GM12891 (cell line): Measurements from ENCODE around the gene DUSP5.
"Not testable (repeated sequence)": the region's sequence is repeated elsewhere in the genome, so short reads cannot be mapped to it uniquely, and the experiment has no call there.

Experiments used
- PAX5 ChIP-seq: IDR thresholded peaks from 2 replicates; pipeline ENCODE4 v1.6.1; 2011; ENCODE audit warnings: low read length, moderate library complexity, mild to moderate bottlenecking; ENCODE audit not compliant: insufficient read depth, severe bottlenecking
- POLR2A ChIP-seq: IDR thresholded peaks from 2 replicates; pipeline ENCODE4 v1.6.1; 2011; ENCODE audit warnings: low read depth, low read length, control low read depth
- POLR2AphosphoS5 ChIP-seq: IDR thresholded peaks from 2 replicates; pipeline ENCODE4 v1.6.1; 2011; ENCODE audit warnings: low read depth, low read length, control low read depth
- SPI1 ChIP-seq: IDR thresholded peaks from 2 replicates; pipeline ENCODE4 v1.6.1; 2011; ENCODE audit warnings: low read depth, low read length, control low read depth
- TAF1 ChIP-seq: IDR thresholded peaks from 2 replicates; pipeline ENCODE4 v1.6.1; 2011; ENCODE audit warnings: low read depth, low read length, control low read depth

GRCh38 chr10:110470541-110470940, 27.2 kb upstream of the DUSP5 start:
- TF ChIP-seq POLR2A, POLR2AphosphoS5, SPI1, TAF1, PAX5: not testable (repeated sequence)
